Lung (tissue), 12 donors: ENCODE measurements around the gene CLASP2. TPM values are rescaled to one million over a fixed set of nuclear protein-coding genes. Genes with fewer than 3 reads are reported as not detected.

Source experiments
- ATAC-seq: fragments of 200-7000 bp; cut with Tn5 transposase; one replicate; pipeline ENCODE4 v1.9.1; 2020; ENCODE audit warnings: moderate number of reproducible peaks; ENCODE audit not compliant: insufficient read depth, low FRiP score
- DNase-seq, 3 donors: peaks; one replicate each; pipeline ENCODE4 v3.0.0-alpha.2; 2013 to 2017
- H3K27ac ChIP-seq, 2 donors: one replicate each; pipeline ENCODE4 v1.5.1; 2013; ENCODE audit warnings: mild to moderate bottlenecking in 2 of 2, moderate library complexity in 2 of 2, control low read depth in 1 of 2, inconsistent platforms in 1 of 2, low read depth in 1 of 2, low read length in 1 of 2
- H3K27me3 ChIP-seq, 3 donors: one replicate each; pipeline ENCODE4 v1.5.1; 2013; ENCODE audit warnings: low read length in 2 of 3; ENCODE audit not compliant: control insufficient read depth in 3 of 3, insufficient read depth in 3 of 3
- H3K36me3 ChIP-seq, 4 donors: one replicate each; pipeline ENCODE4 v1.5.1; 2013; ENCODE audit warnings: low read length in 4 of 4, mild to moderate bottlenecking in 1 of 4, moderate library complexity in 1 of 4; ENCODE audit not compliant: control insufficient read depth in 4 of 4, insufficient read depth in 4 of 4
- H3K4me1 ChIP-seq, 5 donors: one replicate each; pipeline ENCODE4 v1.5.1; 2013; ENCODE audit warnings: low read length in 5 of 5, mild to moderate bottlenecking in 2 of 5, moderate library complexity in 1 of 5; ENCODE audit not compliant: control insufficient read depth in 5 of 5, insufficient read depth in 5 of 5
- H3K4me3 ChIP-seq: one replicate; pipeline ENCODE4 v1.5.1; 2013; ENCODE audit warnings: mild to moderate bottlenecking, control low read depth, moderate library complexity
- H3K9ac ChIP-seq, 2 donors: one replicate each; pipeline ENCODE4 v1.5.1; 2013; ENCODE audit warnings: low read length in 2 of 2, control low read depth in 1 of 2; ENCODE audit not compliant: insufficient read depth in 1 of 2
- H3K9me3 ChIP-seq, 4 donors: one replicate each; pipeline ENCODE4 v1.5.1; 2013; ENCODE audit warnings: low read length in 3 of 4, mild to moderate bottlenecking in 1 of 4, moderate library complexity in 1 of 4; ENCODE audit not compliant: control insufficient read depth in 4 of 4, insufficient read depth in 3 of 4
- WGBS, 2 donors: extraction: QIAGEN DNeasy Blood & Tissue Kit; methylation state at CpG; one replicate each; pipeline ENCODE4 v1.1.7; 2013; 5-methylcytosine and 5-hydroxymethylcytosine counted together
- polyA plus RNA-seq, 2 donors: library from polyadenylated mRNA; stranded (reverse); fragments of 200-250 nt; gene quantifications; one replicate each; pipeline ENCODE4 v1.2.1, GENCODE V29; 2013
- total RNA-seq, 2 donors: library from RNA; depleted of rRNA in 1 of 2; stranded (reverse); fragments of >200 nt in 1 of 2; gene quantifications; one replicate each; pipeline ENCODE4 v1.2.1, GENCODE V29; 2014 to 2021
- TF ChIP-seq, protein P1 (sequence below): IDR thresholded peaks from 2 replicates; pipeline ENCODE4 v1.5.1; 2012; ENCODE audit warnings: mild to moderate bottlenecking; ENCODE audit errors: control extremely low read depth, extremely low read depth
- donor health status: control.
- donor health status: control.
- donor health status: Bipolar disorder and iron deficiency.
- donor health status: healthy.
- donor health status: DM: yes; HTN: yes; CAD: no.

Gene CLASP2
- total and polyA plus RNA-seq, 4 donors, result 10.4 to 165 (median 35.6) TPM

DNA sequence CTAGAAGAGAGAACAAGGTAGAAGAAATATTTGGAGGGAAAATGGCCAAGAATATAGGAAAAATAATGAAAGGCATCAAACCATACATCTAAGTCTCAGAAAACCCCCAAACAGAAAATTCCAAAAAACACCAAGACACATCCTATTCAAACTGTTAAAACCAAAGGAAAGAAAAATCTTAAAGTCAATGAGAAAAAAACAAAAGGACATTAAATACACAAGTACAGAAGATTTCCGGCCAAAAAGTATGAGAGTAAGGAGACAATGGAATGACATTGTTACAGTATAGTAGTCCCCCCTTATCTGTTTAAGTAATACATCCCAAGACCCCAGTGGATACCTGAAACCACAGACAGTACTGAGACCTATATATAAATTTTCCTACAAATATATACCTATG, 18.8 kb downstream of the CLASP2 start:
- Histone ChIP-seq H3K4me3 (no peak overlapping the region), H3K9ac (no peak overlapping the region), H3K36me3 (no peaks in the 10 kb centered on the region), H3K4me1 (peaks cover 0 to 3% (median 0%) of the 10 kb centered on the region in 5 donors), H3K27me3 (no peaks in the 10 kb centered on the region), H3K9me3 (peaks cover 0 to 7% (median 3%) of the 10 kb centered on the region in 4 donors), H3K27ac (no peak overlapping the region)
- TF ChIP-seq, protein P1, sequence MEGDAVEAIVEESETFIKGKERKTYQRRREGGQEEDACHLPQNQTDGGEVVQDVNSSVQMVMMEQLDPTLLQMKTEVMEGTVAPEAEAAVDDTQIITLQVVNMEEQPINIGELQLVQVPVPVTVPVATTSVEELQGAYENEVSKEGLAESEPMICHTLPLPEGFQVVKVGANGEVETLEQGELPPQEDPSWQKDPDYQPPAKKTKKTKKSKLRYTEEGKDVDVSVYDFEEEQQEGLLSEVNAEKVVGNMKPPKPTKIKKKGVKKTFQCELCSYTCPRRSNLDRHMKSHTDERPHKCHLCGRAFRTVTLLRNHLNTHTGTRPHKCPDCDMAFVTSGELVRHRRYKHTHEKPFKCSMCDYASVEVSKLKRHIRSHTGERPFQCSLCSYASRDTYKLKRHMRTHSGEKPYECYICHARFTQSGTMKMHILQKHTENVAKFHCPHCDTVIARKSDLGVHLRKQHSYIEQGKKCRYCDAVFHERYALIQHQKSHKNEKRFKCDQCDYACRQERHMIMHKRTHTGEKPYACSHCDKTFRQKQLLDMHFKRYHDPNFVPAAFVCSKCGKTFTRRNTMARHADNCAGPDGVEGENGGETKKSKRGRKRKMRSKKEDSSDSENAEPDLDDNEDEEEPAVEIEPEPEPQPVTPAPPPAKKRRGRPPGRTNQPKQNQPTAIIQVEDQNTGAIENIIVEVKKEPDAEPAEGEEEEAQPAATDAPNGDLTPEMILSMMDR, result no peak
- DNase-seq, result no peak
- WGBS, 2 donors, result 100% methylated on average over 1 of the region's 1 CpG
- ATAC-seq, result no peak

DNA sequence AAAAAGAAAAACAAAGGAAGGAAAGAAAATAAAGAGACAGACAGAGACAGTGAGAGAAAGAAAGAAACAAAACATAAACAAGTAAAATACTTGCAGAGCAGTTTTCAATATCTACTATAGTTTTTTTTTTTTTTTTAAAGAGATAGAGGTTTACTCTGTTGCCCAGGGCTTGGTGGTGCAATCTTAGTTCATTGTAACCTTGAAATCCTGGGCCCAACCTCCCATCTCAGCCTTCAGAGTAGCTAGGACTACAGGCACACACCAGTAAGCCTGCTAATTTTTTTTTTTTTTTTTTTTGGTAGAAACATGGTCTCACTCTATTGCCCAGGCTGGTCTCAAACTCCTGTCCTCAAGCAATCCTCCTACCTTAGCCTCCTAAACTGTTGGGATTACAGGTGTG, 23.1 kb downstream of the CLASP2 start:
- Histone ChIP-seq H3K4me3 (no peak overlapping the region), H3K27ac (no peak overlapping the region), H3K9ac (no peak overlapping the region), H3K27me3 (no peaks in the 10 kb centered on the region), H3K36me3 (peaks cover 0 to 4% (median 0%) of the 10 kb centered on the region in 4 donors), H3K9me3 (no peaks in the 10 kb centered on the region), H3K4me1 (peaks cover 0 to 5% (median 0%) of the 10 kb centered on the region in 5 donors)
- no peak for ATAC-seq
- TF ChIP-seq, protein P1, result no peak
- no peak for DNase-seq

DNA sequence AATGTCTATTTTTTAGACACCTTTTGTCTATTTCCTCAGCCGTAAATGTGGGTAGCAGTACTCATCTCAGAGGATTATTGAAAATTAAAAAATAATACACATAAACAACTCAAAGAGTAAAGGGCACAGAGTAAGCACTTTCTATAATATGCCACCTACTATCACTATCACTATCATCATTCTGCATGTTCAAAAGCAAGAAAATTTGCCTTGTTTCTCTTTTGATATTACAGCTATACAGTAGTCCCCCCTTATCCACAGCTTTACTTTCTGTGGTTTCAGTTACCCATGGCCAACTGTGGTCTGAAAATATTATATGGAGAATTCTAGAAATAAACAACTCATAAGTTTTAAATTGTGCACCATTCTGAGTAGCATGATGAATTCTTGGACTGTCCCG, 27.7 kb downstream of the CLASP2 start:
- 99 to 100% methylated on average over 2 of the region's 2 CpGs for WGBS, 2 donors

More for the DNA sequence above, 27.7 kb downstream of the CLASP2 start:
- no peak for ATAC-seq
- TF ChIP-seq, protein P1, result no peak
- Histone ChIP-seq H3K9me3 (no peaks in the 10 kb centered on the region), H3K4me1 (peaks cover 0 to 3% (median 0%) of the 10 kb centered on the region in 5 donors), H3K27ac (no peak overlapping the region), H3K27me3 (no peaks in the 10 kb centered on the region), H3K36me3 (peaks cover 0 to 4% (median 3%) of the 10 kb centered on the region in 4 donors), H3K9ac (no peak overlapping the region), H3K4me3 (no peak overlapping the region)
- no peak for DNase-seq
